OCI-LY7 (cell line): ENCODE data around the gene ITGAD. TPM values are rescaled to one million over a fixed set of nuclear protein-coding genes. Genes with fewer than 3 reads are reported as not detected.
"Not testable (repeated sequence)": the region's sequence is repeated elsewhere in the genome, so short reads cannot be mapped to it uniquely, and the experiment has no call there.

Experiments used
- BruUV-seq: library from RNA; stranded (reverse); fragments of 400-500 nt; replicated peaks from 2 replicates; lab custom pipeline; 2021; lab: Mats Ljungman, UMichigan
- CTCF ChIA-PET: fragments of 300-600 bp; sonication (Branson Sonifier 250); formaldehyde crosslinking; loops from one replicate; lab custom pipeline; 2022; ENCODE audit warnings: antibody characterized with exemption; ENCODE audit not compliant: unreplicated experiment; lab: Charles Lee
- POLR2A ChIA-PET: fragments of 300-600 bp; sonication (Branson Sonifier 250); formaldehyde crosslinking; loops from one replicate; lab custom pipeline; 2022; ENCODE audit warnings: antibody characterized with exemption; lab: Charles Lee
- DNase-seq: peaks from one replicate; pipeline ENCODE4 v3.0.0-alpha.2; 2015; ENCODE audit warnings: low spot score
- H2AFZ ChIP-seq: fragments of 200-600 bp; sonication (generic), shearing (Covaris generic); 2 replicates; pipeline ENCODE4 v1.6.1; 2014; ENCODE audit warnings: mild to moderate bottlenecking, antibody characterized with exemption, low read length, moderate library complexity
- H3K27ac ChIP-seq: fragments of 200-600 bp; sonication (generic); 2 replicates; pipeline ENCODE4 v1.5.1; 2014; ENCODE audit warnings: mixed run types, low read depth, mild to moderate bottlenecking, moderate library complexity, low read length, inconsistent platforms; ENCODE audit not compliant: poor library complexity, severe bottlenecking
- H3K36me3 ChIP-seq: fragments of 200-600 bp; sonication (generic); 2 replicates; pipeline ENCODE4 v1.6.1; 2014; ENCODE audit warnings: mild to moderate bottlenecking, antibody characterized with exemption, low read length, moderate library complexity, mixed read lengths; ENCODE audit not compliant: insufficient read depth
- H3K4me1 ChIP-seq: fragments of 200-600 bp; sonication (generic); 2 replicates; pipeline ENCODE4 v1.5.1; 2014; ENCODE audit warnings: mild to moderate bottlenecking, low read length; ENCODE audit not compliant: insufficient read depth, poor library complexity, severe bottlenecking
- H3K4me2 ChIP-seq: fragments of 200-600 bp; sonication (generic); 2 replicates; pipeline ENCODE4 v1.6.1; 2014; ENCODE audit warnings: mild to moderate bottlenecking, low read length
- H3K4me3 ChIP-seq: fragments of 200-600 bp; sonication (generic); 2 replicates; pipeline ENCODE4 v1.5.1; 2014; ENCODE audit warnings: mild to moderate bottlenecking, low read depth, low read length; ENCODE audit not compliant: poor library complexity, severe bottlenecking
- H3K79me2 ChIP-seq: fragments of 200-600 bp; sonication (generic); 2 replicates; pipeline ENCODE4 v1.6.1; 2016; ENCODE audit warnings: low read depth, mild to moderate bottlenecking, low read length, moderate library complexity, mixed read lengths; ENCODE audit not compliant: insufficient read depth
- H3K9me2 ChIP-seq: fragments of 200-600 bp; sonication (generic); 2 replicates; pipeline ENCODE4 v1.6.1; 2016; ENCODE audit warnings: mild to moderate bottlenecking, low read length, mixed read lengths; ENCODE audit not compliant: insufficient read depth
- H3K9me3 ChIP-seq: fragments of 200-600 bp; sonication (generic); 2 replicates; pipeline ENCODE4 v1.6.1; 2014; ENCODE audit warnings: mild to moderate bottlenecking, mixed run types, low read length, mixed read lengths
- H4K20me1 ChIP-seq: fragments of 200-600 bp; sonication (generic); 2 replicates; pipeline ENCODE4 v1.6.1; 2014; ENCODE audit warnings: mild to moderate bottlenecking, antibody characterized with exemption, low read length, moderate library complexity, mixed read lengths; ENCODE audit not compliant: insufficient read depth
- EZH2phosphoT487 ChIP-seq: fragments of 200-600 bp; sonication (generic); IDR thresholded peaks from 2 replicates; pipeline ENCODE4 v1.6.1; 2018; ENCODE audit warnings: low read depth, borderline replicate concordance, mild to moderate bottlenecking, mixed run types, antibody characterized with exemption, low read length, moderate library complexity, mixed read lengths
- intact Hi-C: fragments of 100-400 bp; cut with micrococcal nuclease; formaldehyde crosslinking; loops from one replicate; pipeline ENCODE4 v1.10.0; 2022; ENCODE audit not compliant: unreplicated experiment
- total RNA-seq, 2 experiments: library from RNA; depleted of rRNA in 1 of 2; stranded (reverse); fragments of >200 nt in 1 of 2; shearing (Covaris generic) in 1 of 2; gene quantifications; 2 replicates each; pipeline ENCODE4 v1.2.3, GENCODE V29; 2014 to 2022
- TF ChIP-seq, protein P1 (sequence below): fragments of 200-600 bp; sonication (generic); conservative IDR thresholded peaks from 2 replicates; pipeline ENCODE4 v1.5.1; 2014; ENCODE audit warnings: mild to moderate bottlenecking, antibody characterized with exemption, low read length, moderate library complexity, mixed read lengths

Gene ITGAD
- total RNA-seq, 2 experiments from 2014 or later, result not detected

GRCh38 chr16:31413943-31414342, 20.8 kb downstream of the ITGAD start:
- intact Hi-C loops, result no loop called here
- no TSS peak for BruUV-seq
- H3K36me3 ChIP-seq, result no peaks in the 10 kb centered on the region
- no peaks in the 10 kb centered on the region for H4K20me1 ChIP-seq
- H3K4me2 ChIP-seq, result no peak overlapping the region
- H3K9me2 ChIP-seq, result no peaks in the 10 kb centered on the region
- no peaks in the 10 kb centered on the region for H3K4me1 ChIP-seq
- DNase-seq, result no peak
- H3K27ac ChIP-seq, result no peak overlapping the region
- no peaks in the 10 kb centered on the region for H3K9me3 ChIP-seq
- no peaks in the 10 kb centered on the region for H3K79me2 ChIP-seq
- ChIA-PET CTCF (no interaction called here), POLR2A (no interaction called here)
- TF ChIP-seq EZH2phosphoT487, result no peak
- TF ChIP-seq, protein P1, sequence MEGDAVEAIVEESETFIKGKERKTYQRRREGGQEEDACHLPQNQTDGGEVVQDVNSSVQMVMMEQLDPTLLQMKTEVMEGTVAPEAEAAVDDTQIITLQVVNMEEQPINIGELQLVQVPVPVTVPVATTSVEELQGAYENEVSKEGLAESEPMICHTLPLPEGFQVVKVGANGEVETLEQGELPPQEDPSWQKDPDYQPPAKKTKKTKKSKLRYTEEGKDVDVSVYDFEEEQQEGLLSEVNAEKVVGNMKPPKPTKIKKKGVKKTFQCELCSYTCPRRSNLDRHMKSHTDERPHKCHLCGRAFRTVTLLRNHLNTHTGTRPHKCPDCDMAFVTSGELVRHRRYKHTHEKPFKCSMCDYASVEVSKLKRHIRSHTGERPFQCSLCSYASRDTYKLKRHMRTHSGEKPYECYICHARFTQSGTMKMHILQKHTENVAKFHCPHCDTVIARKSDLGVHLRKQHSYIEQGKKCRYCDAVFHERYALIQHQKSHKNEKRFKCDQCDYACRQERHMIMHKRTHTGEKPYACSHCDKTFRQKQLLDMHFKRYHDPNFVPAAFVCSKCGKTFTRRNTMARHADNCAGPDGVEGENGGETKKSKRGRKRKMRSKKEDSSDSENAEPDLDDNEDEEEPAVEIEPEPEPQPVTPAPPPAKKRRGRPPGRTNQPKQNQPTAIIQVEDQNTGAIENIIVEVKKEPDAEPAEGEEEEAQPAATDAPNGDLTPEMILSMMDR, result no peak
- H3K4me3 ChIP-seq, result no peak overlapping the region
- no peak overlapping the region for H2AFZ ChIP-seq

- no peak for TF ChIP-seq EZH2phosphoT487
- TF ChIP-seq, protein P1, result no peak
- intact Hi-C loops, result no loop called here
- Histone ChIP-seq H3K36me3 (no peaks in the 10 kb centered on the region), H2AFZ (no peak overlapping the region), H3K9me2 (no peaks in the 10 kb centered on the region), H4K20me1 (no peaks in the 10 kb centered on the region), H3K4me3 (no peak overlapping the region), H3K4me1 (no peaks in the 10 kb centered on the region), H3K4me2 (no peak overlapping the region), H3K9me3 (no peaks in the 10 kb centered on the region), H3K27ac (no peak overlapping the region), H3K79me2 (no peaks in the 10 kb centered on the region)
- DNase-seq, result no peak
- ChIA-PET CTCF (no interaction called here), POLR2A (interaction anchor here (0.6 kb wide), 1 partner anchor 12 kb away, joined by 4 read pairs; no protein-coding TSS in a partner anchor)
- BruUV-seq, result no TSS peak
Observed at GRCh38 chr16:31414706-31415105, 21.6 kb downstream of the ITGAD start.

DNA sequence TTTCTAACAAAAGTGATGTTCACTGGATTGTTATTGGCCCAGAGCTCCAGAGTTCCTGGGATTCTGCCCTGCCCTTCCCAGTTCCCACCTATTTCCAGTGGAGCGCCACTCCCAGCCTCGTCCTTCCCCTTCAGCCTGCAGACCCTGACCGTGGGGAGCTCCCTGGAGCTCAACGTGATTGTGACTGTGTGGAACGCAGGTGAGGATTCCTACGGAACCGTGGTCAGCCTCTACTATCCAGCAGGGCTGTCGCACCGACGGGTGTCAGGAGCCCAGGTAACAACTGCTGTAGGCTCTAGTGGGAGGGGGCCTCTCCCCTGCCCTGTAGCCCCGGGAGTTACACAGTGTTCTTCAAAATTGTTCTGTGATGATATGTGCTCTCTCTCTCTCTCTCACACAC, 23.2 kb downstream of the ITGAD start:
- ChIA-PET CTCF (no interaction called here), POLR2A (no interaction called here)
- no peaks in the 10 kb centered on the region for H3K9me3 ChIP-seq
- H3K4me1 ChIP-seq, result no peaks in the 10 kb centered on the region
- no peak overlapping the region for H3K4me3 ChIP-seq
- H3K36me3 ChIP-seq, result no peaks in the 10 kb centered on the region
- H3K9me2 ChIP-seq, result no peaks in the 10 kb centered on the region
- no peak overlapping the region for H2AFZ ChIP-seq
- no peak for DNase-seq
- BruUV-seq, result no TSS peak
- H3K27ac ChIP-seq, result no peak overlapping the region
- intact Hi-C loops, result no loop called here
- H4K20me1 ChIP-seq, result no peaks in the 10 kb centered on the region
- no peaks in the 10 kb centered on the region for H3K79me2 ChIP-seq
- no peak overlapping the region for H3K4me2 ChIP-seq
- TF ChIP-seq EZH2phosphoT487, result no peak
- TF ChIP-seq, protein P1, result no peak

DNA sequence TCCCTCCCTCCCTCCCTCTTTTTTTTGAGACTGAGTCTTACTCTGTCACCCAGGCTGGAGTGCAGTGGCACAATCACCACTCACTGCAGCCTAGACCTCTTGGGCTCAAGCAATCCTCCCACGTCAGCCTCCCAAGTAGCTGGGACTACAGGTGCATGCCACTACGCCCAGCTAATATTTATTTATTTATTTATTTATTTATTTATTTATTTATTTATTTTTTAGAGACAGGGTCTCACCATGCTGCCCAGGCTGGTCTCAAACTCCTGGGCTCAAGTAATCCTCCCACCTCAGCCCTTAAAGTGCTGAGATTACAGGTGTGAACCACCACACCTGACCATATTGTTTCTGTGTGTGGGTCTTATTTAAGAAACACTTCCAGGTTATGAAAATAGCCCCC, 23.9 kb downstream of the ITGAD start:
- H3K4me1 ChIP-seq, H2AFZ ChIP-seq, H3K4me2 ChIP-seq, H3K9me2 ChIP-seq, CTCF ChIA-PET, H4K20me1 ChIP-seq, H3K9me3 ChIP-seq, H3K79me2 ChIP-seq, BruUV-seq, POLR2A ChIA-PET, H3K36me3 ChIP-seq, intact Hi-C loops, H3K27ac ChIP-seq, H3K4me3 ChIP-seq, DNase-seq: not testable (repeated sequence)
